ENCODE measurements around the gene MADD.
"Not testable (repeated sequence)": the region's sequence is repeated elsewhere in the genome, so short reads cannot be mapped to it uniquely, and the experiment has no call there.

MADD gene

GRCh38 chr11:47325271-47326041 is 55.5 kb downstream of the MADD start:
- no peak for DNase-seq (ENCODE audit: low read depth)

- DNase-seq (ENCODE audit: low read depth) = no peak
Observed at GRCh38 chr11:47326198-47326597, 56.3 kb downstream of the MADD start.

GRCh38 chr11:47327025-47327424 is 57.1 kb downstream of the MADD start:
- no peak for DNase-seq (ENCODE audit: low read depth)

GRCh38 chr11:47327949-47328348 is 58.0 kb downstream of the MADD start:
- DNase-seq (ENCODE audit: low read depth) = no peak

- DNase-seq (ENCODE audit: low read depth) = no peak
Observed at GRCh38 chr11:47328449-47329390, 58.8 kb downstream of the MADD start.

- DNase-seq (ENCODE audit: low read depth) = no peak
Observed at GRCh38 chr11:47329431-47329986, 59.6 kb downstream of the MADD start.

- DNase-seq (ENCODE audit: low read depth) = no peak
Observed at GRCh38 chr11:47329987-47330931, 60.3 kb downstream of the MADD start.

GRCh38 chr11:47331454-47332302 is 61.7 kb downstream of the MADD start:
- DNase-seq (ENCODE audit: low read depth) = no peak

GRCh38 chr11:47332303-47332711 is 62.4 kb downstream of the MADD start:
- no peak for DNase-seq (ENCODE audit: low read depth)

- DNase-seq (ENCODE audit: low read depth) = no peak
Observed at GRCh38 chr11:47332791-47333525, 63.0 kb downstream of the MADD start.

GRCh38 chr11:47333526-47333845 is 63.6 kb downstream of the MADD start:
- DNase-seq (ENCODE audit: low read depth) = no peak

- DNase-seq (ENCODE audit: low read depth) = no peak
Observed at GRCh38 chr11:47333886-47334443, 64.0 kb downstream of the MADD start.

- not testable (repeated sequence) for DNase-seq (ENCODE audit: low read depth)
Observed at GRCh38 chr11:47334699-47335411, 64.9 kb downstream of the MADD start.

DNA sequence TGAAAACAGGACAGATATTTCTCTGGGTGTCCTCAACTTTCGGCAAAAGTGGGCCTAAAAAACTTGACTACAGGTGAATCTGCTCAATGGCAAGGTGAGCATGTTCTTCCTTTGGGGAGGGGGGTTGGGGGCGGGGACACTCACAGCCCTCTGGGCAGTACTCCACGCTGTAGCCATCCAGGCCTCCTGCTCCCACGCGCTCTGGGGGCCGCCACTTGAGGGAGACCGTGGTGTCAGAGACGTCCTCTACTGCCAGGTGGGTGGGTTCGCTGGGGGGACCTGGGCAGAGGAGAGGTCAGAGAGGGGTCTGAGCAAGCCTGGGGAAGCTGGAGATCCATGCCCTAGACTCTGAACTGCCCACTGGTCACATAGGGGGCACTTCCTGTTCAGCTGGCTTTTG is 65.8 kb downstream of the MADD start:
- no peak for DNase-seq (ENCODE audit: low read depth)

DNA sequence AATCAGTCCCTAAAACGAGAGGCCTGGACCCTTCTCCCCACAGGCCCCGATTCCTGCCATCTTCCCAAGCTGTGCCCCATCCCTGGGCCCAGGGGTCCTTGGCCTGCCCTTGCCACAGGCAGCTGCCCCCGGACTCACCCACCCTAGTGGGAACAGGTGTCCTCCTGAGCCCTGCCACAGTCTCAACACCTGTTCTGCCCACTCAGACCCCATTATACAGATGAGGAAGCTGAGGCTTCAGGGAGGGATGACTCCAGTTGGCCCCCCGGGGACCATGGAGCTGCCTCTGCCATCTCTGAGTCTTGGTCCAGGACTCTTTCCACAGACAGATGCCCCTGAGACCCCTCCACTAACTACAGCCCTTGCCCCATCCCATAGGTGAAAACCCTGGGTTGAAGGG is 66.7 kb downstream of the MADD start:
- DNase-seq (ENCODE audit: low read depth) = no peak

GRCh38 chr11:47337229-47337924 is 67.4 kb downstream of the MADD start:
- no peak for DNase-seq (ENCODE audit: low read depth)

- DNase-seq (ENCODE audit: low read depth) = no peak
Observed at GRCh38 chr11:47338396-47339241, 68.7 kb downstream of the MADD start.

GRCh38 chr11:47340010-47340409 is 70.1 kb downstream of the MADD start:
- DNase-seq (ENCODE audit: low read depth) = no peak

Data from non-pigmented ciliary epithelial cell (primary cell).